HUDEP-2 (cell line): ENCODE data around the gene MAGEC1.
"Not testable (repeated sequence)": the region's sequence is repeated elsewhere in the genome, so short reads cannot be mapped to it uniquely, and the experiment has no call there.

Experiments
- DNase-seq, 76 experiments: peaks; one replicate each; lab custom pipeline; 2025; ENCODE audit not compliant: unreplicated experiment in 76 of 76; lab: John Stamatoyannopoulos, UW

MAGEC1 gene, protein sequence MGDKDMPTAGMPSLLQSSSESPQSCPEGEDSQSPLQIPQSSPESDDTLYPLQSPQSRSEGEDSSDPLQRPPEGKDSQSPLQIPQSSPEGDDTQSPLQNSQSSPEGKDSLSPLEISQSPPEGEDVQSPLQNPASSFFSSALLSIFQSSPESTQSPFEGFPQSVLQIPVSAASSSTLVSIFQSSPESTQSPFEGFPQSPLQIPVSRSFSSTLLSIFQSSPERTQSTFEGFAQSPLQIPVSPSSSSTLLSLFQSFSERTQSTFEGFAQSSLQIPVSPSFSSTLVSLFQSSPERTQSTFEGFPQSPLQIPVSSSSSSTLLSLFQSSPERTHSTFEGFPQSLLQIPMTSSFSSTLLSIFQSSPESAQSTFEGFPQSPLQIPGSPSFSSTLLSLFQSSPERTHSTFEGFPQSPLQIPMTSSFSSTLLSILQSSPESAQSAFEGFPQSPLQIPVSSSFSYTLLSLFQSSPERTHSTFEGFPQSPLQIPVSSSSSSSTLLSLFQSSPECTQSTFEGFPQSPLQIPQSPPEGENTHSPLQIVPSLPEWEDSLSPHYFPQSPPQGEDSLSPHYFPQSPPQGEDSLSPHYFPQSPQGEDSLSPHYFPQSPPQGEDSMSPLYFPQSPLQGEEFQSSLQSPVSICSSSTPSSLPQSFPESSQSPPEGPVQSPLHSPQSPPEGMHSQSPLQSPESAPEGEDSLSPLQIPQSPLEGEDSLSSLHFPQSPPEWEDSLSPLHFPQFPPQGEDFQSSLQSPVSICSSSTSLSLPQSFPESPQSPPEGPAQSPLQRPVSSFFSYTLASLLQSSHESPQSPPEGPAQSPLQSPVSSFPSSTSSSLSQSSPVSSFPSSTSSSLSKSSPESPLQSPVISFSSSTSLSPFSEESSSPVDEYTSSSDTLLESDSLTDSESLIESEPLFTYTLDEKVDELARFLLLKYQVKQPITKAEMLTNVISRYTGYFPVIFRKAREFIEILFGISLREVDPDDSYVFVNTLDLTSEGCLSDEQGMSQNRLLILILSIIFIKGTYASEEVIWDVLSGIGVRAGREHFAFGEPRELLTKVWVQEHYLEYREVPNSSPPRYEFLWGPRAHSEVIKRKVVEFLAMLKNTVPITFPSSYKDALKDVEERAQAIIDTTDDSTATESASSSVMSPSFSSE

DNA sequence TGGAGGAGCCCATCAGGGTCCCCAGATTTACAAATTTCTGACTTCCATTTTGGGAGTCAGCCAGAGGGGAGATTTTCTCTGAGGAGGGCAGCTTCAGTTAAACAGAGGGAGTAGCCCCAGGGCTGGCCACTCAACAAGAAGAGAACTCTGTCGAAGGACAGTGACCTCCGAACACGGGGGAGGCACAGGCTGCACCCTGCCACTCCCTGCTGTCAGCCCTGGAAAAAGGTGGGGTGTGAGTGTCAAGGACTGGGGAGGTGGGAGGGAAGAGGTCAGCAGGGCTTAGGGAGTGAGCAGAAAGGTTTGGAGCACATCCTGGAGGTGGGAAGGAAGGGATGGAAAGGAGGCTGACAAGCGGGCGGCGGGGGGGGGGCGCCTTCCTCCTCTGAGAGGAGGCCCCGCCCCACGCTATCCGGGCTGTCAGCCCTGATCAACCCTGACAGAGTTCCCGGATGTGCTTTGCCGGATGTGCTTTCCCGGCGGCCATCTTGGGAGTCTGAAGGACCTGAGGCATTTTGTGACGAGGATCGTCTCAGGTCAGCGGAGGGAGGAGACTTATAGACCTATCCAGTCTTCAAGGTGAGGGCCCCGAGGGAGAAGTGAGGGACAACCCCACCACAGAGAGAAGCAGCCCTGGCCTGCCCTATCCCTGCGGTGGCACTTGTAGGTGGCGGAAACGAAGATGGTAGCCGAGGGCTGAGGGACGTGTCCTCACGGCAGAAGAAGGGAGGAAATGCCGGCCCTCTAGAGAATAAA is at the start of gene MAGEC1:
TSS of gene MAGEC1 (plus strand) at position 495 of the 756 bp plus-strand sequence. CDS start 1,179 bp downstream, outside the sequence.
- DNase-seq, result no peak

- DNase-seq, result no peak
Measured at GRCh38 chrX:141857479-141857878, 46.2 kb upstream of the MAGEC1 start.

DNA sequence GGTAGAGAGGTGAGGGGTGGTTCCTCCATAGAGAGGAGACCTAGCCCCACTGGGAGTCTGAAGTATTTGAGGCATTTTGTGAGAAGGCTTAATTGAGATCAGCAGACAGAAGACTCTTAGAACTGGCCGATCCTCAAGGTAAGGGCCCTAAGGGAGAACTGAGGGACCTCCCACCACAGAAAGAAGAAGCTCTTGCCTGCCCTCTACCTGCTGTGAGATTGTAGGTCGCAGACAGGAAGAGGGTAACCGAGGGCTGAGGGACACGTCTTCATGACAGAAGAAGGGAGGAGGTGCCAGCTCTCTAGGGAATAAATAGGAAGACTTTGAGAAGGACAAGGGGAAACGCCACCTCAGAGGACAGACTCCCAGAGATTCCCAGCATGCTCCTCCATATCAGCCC is 24.1 kb upstream of the MAGEC1 start:
- DNase-seq, result no peak

GRCh38 chrX:141888811-141889210 is 14.9 kb upstream of the MAGEC1 start:
- DNase-seq, result not testable (repeated sequence)

DNA sequence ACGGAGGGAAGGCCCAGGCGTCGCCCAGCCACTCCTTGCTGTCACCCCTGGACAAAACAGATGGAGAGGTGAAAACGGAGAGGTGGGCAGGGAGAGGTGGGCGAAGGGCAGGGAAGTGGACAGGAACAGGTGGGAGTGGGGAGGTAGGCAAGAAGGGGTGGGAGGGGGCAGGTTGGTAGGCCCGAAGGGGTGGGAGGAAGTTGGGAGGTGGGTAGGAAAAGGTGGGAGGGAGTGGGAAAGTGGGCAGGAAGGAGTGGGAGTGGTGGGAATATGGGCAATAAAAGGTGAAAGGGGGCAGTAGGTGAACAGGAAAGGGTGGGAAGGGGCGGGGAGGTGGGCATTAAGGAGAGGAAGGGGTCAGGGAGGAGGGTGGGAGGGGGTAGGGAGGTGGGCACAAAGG is 9.0 kb upstream of the MAGEC1 start:
- DNase-seq, result no peak

DNA sequence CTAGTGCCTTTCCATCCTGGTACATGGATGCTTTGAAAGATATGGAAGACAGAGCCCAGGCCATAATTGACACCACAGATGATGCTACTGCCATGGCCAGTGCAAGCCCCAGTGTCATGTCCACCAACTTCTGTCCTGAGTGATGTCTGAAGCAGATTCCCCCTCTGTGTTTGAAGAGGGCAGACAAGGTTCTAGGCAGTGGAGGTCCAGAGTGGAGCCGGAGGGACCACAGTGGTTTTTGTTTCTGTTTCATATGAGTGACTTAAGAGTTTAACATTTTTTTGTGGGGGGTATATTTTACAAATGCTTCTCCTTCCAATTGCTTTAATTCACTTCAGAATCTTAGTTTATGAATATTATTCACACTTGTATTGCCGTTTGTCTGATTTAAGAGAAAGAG is 6.0 kb upstream of the MAGEC1 start:
- DNase-seq, result no peak

DNA sequence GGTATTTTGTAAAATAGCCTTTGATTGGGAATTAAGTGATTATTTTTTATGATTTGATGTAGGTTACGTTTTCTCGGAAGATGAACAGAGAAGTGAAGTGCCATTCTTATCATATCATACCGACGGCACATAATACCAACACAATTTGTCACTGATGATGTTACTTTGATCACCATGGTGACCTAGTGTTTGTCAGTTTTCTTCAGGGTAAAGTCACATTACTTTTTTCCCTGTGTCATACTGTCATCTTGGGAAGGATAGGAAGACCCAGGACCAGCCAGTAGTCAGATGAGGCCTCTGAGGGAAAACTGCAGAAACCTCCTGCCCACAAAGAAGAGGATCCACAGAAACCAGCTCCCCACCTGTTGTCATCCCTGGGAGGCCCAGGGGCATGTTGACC is 1.3 kb upstream of the MAGEC1 start:
- DNase-seq, result no peak

DNA sequence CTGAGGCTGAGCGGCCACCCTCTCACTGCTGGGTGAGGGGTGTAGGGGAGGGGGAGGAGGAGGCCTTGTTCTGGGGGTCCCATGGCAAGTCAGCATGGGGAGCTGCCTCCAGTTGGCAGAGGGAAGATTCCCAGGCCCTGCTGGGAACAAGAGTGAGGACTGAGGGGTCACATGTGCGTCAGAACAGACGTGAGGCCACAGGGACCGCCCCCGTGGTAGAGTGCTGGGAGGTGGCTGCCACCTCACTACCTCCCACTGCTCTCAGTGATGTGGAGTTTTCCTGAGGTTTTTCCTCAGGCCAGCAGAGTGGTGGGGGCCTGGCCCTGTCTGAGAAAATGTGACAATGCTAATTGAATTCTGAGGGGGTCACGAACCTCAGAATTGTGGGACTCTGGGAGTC is 568 bp downstream of the MAGEC1 start:
- no peak for DNase-seq

DNA sequence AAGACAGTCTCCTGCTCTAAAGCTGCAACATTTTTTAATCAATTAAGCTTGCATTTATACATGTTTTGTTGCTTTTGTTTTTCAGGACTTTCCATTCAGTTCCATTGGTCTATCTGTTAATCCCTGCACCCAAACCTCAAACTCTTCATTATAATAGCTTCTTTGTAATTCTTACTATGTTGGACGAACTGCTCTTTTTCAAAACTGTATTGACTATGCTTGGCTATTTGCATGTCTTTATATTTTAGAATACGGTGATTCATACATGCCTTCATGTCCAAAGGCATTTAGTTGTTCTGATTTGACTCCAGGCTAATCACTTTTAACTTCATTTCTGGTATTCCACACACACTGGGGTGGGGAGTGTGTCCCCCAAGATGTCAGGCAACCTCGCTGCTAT is 14.1 kb downstream of the MAGEC1 start:
- no peak for DNase-seq

- no peak for DNase-seq
Measured at GRCh38 chrX:141924293-141924692, 20.6 kb downstream of the MAGEC1 start.

- DNase-seq, result no peak
Measured at GRCh38 chrX:141928432-141928831, 24.7 kb downstream of the MAGEC1 start.

- DNase-seq, result no peak
Measured at GRCh38 chrX:141934059-141934641, 30.5 kb downstream of the MAGEC1 start.

DNA sequence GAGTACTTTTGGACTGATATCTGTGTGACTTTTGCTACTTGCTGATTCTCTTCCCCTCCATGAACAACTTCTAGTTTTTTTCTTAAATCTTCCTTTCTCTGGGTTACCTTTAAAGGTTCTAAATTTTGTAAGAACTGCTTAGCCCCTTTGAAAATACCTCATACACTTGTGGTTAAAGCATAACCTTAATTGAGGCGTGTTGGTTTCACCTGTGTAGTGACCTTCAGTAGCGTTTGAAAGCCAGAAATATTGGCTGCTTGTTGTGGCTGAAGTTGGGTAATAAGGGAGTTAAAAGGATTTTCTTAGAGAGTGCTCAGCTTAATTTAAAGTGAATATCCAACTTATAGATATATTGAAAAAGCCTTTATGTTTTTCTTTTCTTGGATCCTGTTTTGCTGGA is 32.0 kb downstream of the MAGEC1 start:
- no peak for DNase-seq

DNA sequence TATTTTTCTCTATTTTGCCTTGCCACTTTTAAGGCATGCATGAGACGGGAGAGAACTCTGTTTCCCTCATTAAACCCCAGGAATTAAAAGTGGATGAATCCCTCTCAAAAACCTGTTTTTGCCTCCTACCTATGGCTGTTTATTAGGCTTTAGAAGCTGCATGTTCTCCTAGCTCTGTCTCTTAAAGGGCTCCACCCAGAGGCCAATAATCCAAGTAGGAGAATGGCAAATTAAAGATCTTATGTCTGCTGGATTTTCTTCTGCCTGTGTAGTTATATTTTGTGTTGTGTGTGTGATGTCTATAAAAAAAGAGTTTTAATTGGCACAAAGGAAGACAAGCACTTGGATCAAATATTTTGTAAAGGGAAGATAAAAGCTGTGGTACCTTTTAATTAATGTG is 32.4 kb downstream of the MAGEC1 start:
- DNase-seq, result no peak

- DNase-seq, result no peak
Measured at GRCh38 chrX:141941234-141941633, 37.5 kb downstream of the MAGEC1 start.

GRCh38 chrX:141945426-141945825 is 41.7 kb downstream of the MAGEC1 start:
- no peak for DNase-seq

DNA sequence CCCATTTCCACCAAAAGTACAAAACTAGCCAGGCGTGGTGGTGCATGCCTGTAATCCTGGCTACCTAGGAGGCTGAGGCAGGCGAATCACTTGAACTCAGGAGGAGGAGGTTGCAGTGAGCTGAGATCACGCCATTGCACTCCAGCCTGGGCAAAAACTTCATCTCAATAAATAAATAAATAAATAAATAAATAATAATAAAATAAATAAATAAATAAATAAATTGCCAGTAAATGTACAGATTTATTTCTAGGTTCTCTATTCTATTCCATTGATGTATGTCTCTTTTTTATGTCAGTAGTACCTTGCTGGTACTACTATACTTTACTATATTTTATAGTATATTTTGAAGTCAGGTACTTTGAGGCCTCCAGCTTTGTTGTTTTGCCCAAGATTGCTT is 43.7 kb downstream of the MAGEC1 start:
- DNase-seq, result no peak

GRCh38 chrX:141952603-141953002 is 48.9 kb downstream of the MAGEC1 start:
- no peak for DNase-seq

DNA sequence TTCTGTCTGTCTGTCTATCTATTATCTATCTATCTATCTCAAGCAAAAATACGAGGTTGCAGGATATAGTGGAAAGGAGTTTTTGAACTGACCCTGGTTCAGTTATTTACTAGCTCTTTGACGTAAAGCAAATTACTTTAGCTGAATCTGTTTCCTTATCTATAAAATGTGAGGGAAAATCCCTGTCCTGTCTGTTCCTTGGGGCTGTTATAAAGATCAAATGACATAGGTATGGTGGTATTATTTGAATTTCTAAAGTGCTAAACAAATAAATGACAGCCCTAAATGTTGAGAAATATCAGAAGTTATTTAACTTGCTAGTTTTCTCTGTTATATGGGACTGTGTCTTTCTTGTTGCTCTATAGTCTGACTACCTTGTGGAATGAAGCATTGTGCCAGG is 55.0 kb downstream of the MAGEC1 start:
- DNase-seq, result no peak
